ENCODE data around the gene SLC22A4.

SLC22A4 gene

DNA sequence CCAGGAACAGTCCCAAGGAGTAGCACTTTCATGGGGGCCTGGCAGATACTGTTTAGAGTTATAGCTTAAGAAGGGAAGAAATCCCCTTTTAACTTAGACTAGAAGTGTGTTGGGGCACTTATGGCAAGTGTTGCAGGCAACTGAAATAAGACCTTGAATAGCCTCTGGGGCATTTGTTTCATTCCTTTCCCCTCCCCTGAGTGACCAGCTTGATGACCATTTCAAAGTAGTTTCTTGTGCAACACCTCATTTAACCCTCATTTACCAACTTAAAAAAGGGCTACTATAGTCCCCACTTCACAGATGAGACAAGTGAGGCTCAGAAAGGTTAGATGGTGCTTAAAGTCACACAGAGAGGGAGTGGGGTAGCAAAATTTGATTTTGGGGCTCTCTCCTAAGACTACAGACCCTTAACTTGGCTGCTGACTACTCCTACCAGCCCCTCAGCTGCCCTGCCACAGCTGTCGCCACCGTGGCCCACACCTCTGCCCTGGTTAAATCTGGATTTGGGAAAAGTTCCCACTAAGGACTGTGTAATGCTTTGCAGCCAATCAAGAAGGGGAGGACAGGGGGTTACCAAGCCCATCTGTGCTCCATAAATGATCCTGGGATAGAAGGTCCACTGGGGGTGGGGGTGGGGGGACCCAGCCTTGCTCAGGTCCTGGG lies 31.2 kb upstream of the SLC22A4 start:
- no peak for DNase-seq

GRCh38 chr5:132263548-132264261 lies 30.5 kb upstream of the SLC22A4 start:
- DNase-seq = no peak

- DNase-seq = no peak
Observed at GRCh38 chr5:132264546-132265335, 29.5 kb upstream of the SLC22A4 start.

- no peak for DNase-seq
Observed at GRCh38 chr5:132265336-132266030, 28.7 kb upstream of the SLC22A4 start.

GRCh38 chr5:132266031-132266835 lies 28.0 kb upstream of the SLC22A4 start:
- no peak for DNase-seq

DNA sequence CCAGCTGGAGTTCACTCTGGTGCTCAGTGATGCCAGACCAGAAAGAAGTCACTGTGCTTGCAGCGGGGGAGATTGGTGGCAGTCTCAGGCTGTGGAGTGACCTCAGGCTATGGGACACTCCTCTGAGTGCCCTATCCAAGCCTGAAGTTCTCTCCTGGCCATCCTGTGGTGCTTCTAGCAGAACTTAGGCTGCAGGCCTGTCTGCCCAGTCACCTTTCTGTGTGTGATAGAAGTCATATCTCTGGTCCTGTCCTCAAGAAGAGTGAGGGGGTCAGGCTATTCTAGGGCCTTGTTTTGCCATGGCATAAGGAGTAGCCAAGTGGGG lies 27.4 kb upstream of the SLC22A4 start:
- no peak for DNase-seq

DNA sequence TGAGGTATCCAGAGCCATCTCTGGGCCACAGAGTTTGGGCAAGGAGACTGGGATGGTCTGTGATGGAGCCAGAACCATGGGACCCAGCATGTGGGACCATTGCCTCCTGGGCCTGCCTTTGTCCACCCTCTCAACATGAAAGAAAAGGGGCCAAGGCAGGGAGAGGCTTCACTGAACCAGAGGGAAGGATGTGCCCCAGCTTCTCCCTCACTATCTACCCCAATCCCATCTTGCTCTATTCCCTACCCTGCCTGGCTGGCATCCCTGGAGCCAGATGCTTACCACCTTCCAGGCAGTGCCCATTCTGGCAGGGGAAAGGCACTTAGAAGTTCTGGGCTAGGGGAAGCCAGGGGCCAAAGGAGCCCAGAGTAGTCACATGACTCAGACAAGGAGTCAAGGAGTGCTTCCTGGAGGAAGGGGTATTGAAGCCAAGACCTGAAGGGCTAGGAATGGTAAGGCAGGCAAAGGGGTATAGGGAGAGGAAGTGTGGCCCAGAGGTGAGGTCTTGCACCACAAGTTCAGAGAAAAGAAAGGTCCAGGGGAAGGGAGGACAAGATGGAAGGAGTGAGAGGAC lies 26.9 kb upstream of the SLC22A4 start:
- no peak for DNase-seq

DNA sequence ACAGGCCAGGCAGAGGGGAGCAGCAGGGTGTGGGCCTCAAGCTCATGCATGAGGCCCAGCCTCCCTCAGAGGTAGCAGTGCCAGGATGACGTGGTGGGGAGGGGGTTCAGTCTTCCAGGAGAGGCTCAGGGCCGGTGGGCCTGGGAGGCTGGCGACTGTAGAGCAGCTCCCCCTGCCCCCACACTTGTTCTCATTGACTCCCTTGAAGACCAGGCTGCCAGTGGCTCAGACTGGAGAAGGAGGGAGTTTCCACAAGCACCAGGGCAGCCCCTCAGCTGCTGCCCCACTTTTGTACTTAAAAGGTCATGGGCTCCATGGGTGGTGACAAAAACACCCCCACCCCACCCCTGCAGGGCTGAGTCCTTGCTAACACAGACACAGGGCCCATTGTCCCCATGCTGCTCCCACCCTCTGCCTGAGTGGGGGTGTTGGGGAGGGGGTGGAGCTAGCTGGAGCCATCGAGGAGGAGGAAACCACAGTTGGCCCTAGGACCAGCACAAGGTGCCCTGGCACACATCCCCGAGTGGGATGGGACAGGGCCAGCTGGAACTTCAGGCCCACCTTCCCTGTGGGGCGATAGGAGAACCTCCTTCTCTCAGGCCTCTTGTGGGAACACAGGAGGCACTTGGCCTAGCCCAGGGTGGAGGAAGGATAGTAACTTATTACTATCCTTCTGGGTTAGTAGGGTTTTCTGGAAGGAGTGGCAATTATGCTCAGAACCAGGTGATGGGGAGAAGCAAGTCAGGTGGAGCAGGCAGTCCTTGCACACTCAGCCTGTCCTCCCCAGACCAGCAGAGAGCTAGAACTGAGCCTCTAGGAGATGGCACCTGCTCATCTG lies 26.0 kb upstream of the SLC22A4 start:
- no peak for DNase-seq

DNA sequence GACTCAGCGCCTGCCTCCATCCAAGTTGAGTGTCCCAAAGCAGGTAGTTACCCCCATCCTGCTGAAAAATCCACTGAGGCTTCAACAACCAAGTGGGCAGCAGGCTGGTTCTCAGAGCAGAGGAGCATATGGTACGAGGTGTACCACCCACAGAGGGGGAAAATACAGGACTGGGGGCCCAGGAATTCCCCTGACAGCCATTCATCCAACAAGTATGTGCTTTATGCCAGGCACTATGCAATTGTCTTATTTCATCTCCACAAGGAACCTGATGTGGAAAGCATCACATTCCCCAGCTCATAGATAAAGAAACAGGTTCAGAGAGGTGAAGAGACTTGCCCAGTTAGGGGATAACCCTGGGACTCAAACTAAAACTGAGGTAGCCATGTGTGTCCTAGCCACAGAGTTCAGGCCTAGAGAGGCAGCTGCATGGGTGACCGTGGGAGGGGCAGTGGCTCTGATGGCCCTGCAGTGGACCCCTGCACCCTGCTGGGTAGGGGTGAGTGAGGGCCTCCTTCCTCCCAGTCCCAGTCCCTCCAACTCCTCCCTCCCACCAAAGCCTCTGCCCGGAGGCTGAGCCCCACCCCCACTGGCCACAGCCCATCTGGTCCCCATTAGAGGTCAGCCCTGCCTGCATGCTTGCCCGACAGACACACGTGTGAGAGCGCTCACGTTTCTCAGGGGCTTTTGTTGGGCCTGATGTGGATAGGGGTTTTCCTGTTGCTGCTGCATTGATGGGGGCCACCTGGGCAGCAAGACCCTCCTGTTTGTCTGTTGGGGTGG lies 25.2 kb upstream of the SLC22A4 start:
- DNase-seq = no peak

GRCh38 chr5:132269635-132270334 lies 24.4 kb upstream of the SLC22A4 start:
- no peak for DNase-seq

DNA sequence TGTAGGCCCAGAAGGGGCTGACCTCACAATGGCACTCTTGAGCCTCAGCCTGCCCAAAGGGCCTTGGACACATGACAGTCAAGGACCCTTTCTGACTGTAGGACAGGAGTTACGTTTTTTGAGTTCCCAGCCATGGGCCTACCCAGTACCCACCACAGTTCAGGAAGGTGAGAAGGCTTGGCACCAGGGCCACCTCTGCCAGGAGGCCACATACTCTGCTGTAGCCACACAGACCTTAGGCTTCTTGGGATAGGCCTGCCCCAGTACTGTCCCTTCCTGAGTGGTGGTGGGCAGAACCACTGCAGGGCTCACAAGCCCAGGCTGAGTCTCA lies 23.9 kb upstream of the SLC22A4 start:
- DNase-seq = no peak

DNA sequence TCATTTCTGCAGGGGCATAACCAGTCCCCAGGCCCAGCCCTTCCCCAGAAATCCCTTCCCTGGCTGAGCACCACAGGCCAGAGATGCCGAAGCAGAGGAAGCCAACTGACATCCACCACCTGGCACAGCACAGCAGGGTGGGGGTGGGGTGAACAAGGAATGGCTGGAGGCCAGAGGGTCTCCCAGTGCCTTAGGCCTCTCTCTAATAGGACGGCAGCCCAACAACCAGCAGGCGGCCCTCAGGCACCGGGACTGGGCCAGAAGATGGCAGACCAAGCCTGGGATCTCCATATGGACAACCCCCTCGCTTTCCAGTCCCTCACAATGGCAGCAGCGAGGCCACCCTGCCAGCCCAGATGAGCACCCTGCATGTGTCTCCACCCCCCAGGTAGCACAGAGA lies 23.5 kb upstream of the SLC22A4 start:
- DNase-seq = no peak

DNA sequence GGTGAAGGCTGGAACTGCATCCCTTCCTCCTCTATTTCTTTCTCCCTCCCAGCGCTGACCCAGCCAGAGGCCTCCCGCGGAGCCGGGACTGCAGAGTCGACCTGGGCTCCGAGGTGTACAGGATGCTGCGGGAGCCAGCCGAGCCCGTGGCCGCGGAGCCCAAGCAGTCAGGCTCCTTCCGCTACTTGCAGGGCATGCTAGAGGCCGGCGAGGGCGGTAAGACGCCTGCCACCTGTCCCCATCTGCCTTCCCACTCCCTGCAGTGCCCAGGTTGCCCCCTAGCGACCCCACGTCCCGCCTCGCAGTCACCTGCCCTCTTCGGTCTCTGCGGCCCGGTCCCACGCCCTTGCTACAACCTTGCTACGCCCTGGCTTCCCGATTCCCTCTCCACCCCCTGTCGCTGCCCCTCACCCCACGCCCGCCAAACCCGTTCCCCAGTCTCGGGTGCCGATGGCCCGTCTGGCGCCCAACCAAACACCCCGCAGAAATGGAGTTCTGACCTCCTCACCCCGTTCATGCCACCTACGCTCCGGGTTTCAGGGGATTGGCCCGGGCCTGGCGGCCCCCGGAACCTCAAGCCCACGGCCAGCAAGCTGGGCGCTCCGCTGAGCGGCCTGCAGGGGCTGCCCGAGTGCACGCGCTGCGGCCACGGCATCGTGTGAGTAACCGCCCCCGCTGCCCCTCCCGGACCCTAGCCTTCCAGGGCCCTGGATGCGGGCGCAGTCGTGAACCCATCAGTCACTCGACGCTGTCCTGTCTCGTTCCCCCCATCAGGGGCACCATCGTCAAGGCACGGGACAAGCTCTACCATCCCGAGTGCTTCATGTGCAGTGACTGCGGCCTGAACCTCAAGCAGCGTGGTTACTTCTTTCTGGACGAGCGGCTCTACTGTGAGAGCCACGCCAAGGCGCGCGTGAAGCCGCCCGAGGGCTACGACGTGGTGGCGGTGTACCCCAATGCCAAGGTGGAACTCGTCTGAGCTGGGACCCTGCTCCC lies 22.6 kb upstream of the SLC22A4 start:
- no peak for DNase-seq

DNA sequence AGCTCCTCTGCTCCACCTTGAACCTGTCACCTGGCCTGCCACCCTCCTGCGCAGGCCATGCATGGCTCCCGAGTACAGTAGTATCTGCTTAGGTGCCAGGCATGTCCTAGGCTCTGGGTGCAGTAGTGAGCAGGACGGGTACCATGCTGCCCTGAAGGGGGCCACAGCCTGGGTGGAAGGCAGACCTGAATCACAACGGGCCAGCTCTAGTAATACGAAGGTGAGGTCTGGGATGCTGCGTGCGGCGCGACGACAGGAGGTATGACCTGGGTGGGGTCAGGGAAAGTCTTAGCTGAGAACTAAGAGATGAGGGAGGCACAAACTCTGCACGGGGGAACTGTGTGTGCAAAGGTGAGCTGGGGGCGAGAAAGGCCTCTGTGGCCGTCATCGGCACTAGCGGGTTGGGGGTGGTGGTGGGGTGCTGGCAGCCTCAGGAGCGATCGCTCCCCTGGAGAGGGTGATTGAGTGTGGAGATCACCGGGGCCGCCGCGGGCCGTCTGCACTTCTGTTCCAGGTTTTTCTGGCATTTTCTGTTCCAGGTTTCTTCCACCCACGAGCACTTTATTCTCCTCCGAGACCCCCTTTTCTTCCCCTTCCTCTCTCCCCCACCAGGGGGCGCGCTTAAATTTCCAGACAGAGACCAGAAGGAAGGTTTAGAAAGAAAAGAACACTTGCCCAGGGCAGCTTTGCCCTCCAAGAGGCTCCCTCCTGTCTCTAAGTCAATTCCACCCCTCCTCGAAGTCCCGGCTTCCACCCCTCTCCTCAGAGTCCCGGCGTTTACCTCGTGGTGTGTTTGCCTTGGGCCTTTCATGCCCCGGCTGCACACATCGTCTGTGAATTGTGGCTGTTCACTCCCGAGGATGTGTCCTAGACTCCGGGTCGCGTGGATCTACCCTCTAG lies 21.6 kb upstream of the SLC22A4 start:
- DNase-seq = no peak

GRCh38 chr5:132273631-132274030 lies 20.6 kb upstream of the SLC22A4 start:
- DNase-seq = no peak

GRCh38 chr5:132274050-132274792 lies 20.0 kb upstream of the SLC22A4 start:
- no peak for DNase-seq
